IPS-18a (cell line): ENCODE results near the gene SCFD1.

ENCODE experiments used
- H3K27ac ChIP-seq: one replicate; pipeline ENCODE4 v1.5.1; 2013; ENCODE audit warnings: low read length
- H3K27me3 ChIP-seq: one replicate; pipeline ENCODE4 v1.6.1; 2013; ENCODE audit warnings: mild to moderate bottlenecking, low read length; ENCODE audit not compliant: control insufficient read depth, insufficient read depth
- H3K36me3 ChIP-seq: one replicate; pipeline ENCODE4 v1.6.1; 2013; ENCODE audit warnings: low read depth, low read length; ENCODE audit not compliant: control insufficient read depth
- H3K4me1 ChIP-seq: one replicate; pipeline ENCODE4 v1.6.1; 2013; ENCODE audit warnings: low read depth, low read length; ENCODE audit not compliant: control insufficient read depth
- H3K4me3 ChIP-seq: one replicate; pipeline ENCODE4 v1.5.1; 2013; ENCODE audit warnings: low read length
- H3K9ac ChIP-seq: one replicate; pipeline ENCODE4 v1.6.1; 2013; ENCODE audit warnings: mild to moderate bottlenecking, low read length, moderate library complexity
- H3K9me3 ChIP-seq: one replicate; pipeline ENCODE4 v1.6.1; 2013; ENCODE audit warnings: low read depth, low read length; ENCODE audit not compliant: control insufficient read depth

Gene SCFD1

GRCh38 chr14:30759172-30760125 is 137.3 kb downstream of the SCFD1 start:
- no peaks in the 10 kb centered on the region for H3K4me1 ChIP-seq
- H3K9ac ChIP-seq, result no peak overlapping the region
- H3K27ac ChIP-seq, result no peak overlapping the region
- H3K4me3 ChIP-seq, result no peak overlapping the region
- H3K27me3 ChIP-seq, result no peaks in the 10 kb centered on the region
- H3K9me3 ChIP-seq, result peaks cover 16% of the 10 kb centered on the region
- H3K36me3 ChIP-seq, result no peaks in the 10 kb centered on the region

DNA sequence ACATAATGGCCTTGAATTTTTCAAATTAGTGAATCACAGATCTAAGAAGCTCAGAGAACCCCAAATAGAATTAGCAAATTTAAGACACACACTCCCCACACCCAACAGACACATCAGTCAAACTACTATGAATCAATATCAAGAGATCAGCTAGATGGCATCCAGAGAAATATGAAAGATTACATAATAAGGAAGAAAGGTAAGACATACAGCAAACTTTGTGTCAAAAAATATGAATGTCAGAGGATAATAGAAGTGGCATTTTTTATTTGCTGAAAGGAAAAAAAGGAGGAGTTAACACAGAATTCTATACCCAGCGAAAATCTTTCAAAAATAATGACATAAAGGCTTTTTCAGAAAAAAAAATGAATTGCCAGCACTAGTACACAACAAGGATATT is 141.8 kb downstream of the SCFD1 start:
- Histone ChIP-seq H3K9me3 (peaks cover 16% of the 10 kb centered on the region), H3K27me3 (no peaks in the 10 kb centered on the region), H3K27ac (no peak overlapping the region), H3K4me1 (no peaks in the 10 kb centered on the region), H3K36me3 (no peaks in the 10 kb centered on the region), H3K9ac (no peak overlapping the region), H3K4me3 (no peak overlapping the region)

- no peak overlapping the region for H3K4me3 ChIP-seq
- no peaks in the 10 kb centered on the region for H3K27me3 ChIP-seq
- peaks cover 14% of the 10 kb centered on the region for H3K9me3 ChIP-seq
- H3K4me1 ChIP-seq, result no peaks in the 10 kb centered on the region
- no peak overlapping the region for H3K27ac ChIP-seq
- H3K9ac ChIP-seq, result no peak overlapping the region
- no peaks in the 10 kb centered on the region for H3K36me3 ChIP-seq
These were observed 145.5 kb downstream of the SCFD1 start for GRCh38 chr14:30767624-30768023.

GRCh38 chr14:30768791-30769190 is 146.7 kb downstream of the SCFD1 start:
- H3K27ac ChIP-seq, result no peak overlapping the region
- peaks cover 4% of the 10 kb centered on the region for H3K9me3 ChIP-seq
- H3K4me3 ChIP-seq, result no peak overlapping the region
- H3K4me1 ChIP-seq, result no peaks in the 10 kb centered on the region
- H3K27me3 ChIP-seq, result no peaks in the 10 kb centered on the region
- H3K36me3 ChIP-seq, result no peaks in the 10 kb centered on the region
- H3K9ac ChIP-seq, result no peak overlapping the region

DNA sequence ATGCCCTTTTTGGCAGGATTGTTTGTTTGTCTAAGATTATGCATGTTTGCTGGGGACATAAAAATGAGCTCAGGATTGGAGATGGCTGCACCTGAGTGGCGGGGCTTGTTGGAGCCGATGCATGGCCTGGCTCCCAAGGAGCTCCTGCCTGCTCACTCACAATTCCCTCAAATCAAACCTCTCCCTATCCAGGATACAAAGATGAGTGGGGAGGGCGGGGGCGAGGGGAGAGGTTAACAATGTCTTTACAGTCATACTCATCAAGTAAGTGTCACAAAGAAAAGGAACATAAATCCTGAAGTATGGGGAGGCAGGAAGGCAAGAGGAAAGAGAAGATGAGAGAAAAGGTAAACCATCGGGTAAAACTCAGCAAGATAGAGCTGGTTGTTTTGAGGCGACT is 148.3 kb downstream of the SCFD1 start:
- H3K9me3 ChIP-seq, result no peaks in the 10 kb centered on the region
- H3K9ac ChIP-seq, result no peak overlapping the region
- H3K36me3 ChIP-seq, result no peaks in the 10 kb centered on the region
- H3K27me3 ChIP-seq, result no peaks in the 10 kb centered on the region
- no peaks in the 10 kb centered on the region for H3K4me1 ChIP-seq
- no peak overlapping the region for H3K27ac ChIP-seq
- H3K4me3 ChIP-seq, result no peak overlapping the region

DNA sequence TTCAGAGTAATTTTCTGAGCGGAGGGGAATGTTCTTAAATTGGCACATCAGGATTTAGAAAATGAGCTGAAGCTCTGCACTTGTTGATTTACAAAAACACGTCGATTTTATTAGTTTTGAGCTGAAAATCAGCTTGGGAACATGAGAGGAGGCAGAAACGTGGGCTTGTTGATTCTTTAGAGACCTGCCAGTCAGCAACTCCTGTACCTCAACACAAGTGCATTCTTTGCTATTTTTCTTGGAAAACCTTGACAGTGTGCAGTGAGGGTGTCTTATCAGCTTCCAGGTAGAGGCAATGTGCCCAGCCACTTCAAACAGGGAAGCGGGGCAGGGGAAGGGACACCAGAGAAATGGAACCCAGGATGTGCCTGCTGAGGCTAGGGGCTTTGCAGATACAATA is 149.5 kb downstream of the SCFD1 start:
- Histone ChIP-seq H3K27ac (no peak overlapping the region), H3K4me3 (no peak overlapping the region), H3K9ac (no peak overlapping the region), H3K36me3 (no peaks in the 10 kb centered on the region), H3K9me3 (no peaks in the 10 kb centered on the region), H3K4me1 (no peaks in the 10 kb centered on the region), H3K27me3 (no peaks in the 10 kb centered on the region)

- Histone ChIP-seq H3K27ac (no peak overlapping the region), H3K9me3 (no peaks in the 10 kb centered on the region), H3K4me1 (no peaks in the 10 kb centered on the region), H3K36me3 (no peaks in the 10 kb centered on the region), H3K4me3 (no peak overlapping the region), H3K27me3 (no peaks in the 10 kb centered on the region), H3K9ac (no peak overlapping the region)
These were observed 157.1 kb downstream of the SCFD1 start for GRCh38 chr14:30779210-30779609.
